PC-3 (cell line): ENCODE measurements around the gene DOK3.

Experiments
- EZH2 ChIP-seq: fragments of 300-600 bp; sonication (generic); IDR thresholded peaks from one replicate; pipeline ENCODE4 v1.6.1; 2017; ENCODE audit warnings: antibody characterized with exemption, mild to moderate bottlenecking, low read length; ENCODE audit not compliant: unreplicated experiment
- EZH2phosphoT487 ChIP-seq: fragments of 300-600 bp; sonication (generic); IDR thresholded peaks from 2 replicates; pipeline ENCODE4 v1.6.1; 2018; ENCODE audit warnings: mild to moderate bottlenecking, antibody characterized with exemption, low read length, borderline replicate concordance
- TF ChIP-seq, protein P1 (sequence below): fragments of 300-600 bp; sonication (generic); conservative IDR thresholded peaks from 2 replicates; pipeline ENCODE4 v1.5.1; 2017; ENCODE audit warnings: antibody characterized with exemption, low read depth, mild to moderate bottlenecking, low read length

DNA sequence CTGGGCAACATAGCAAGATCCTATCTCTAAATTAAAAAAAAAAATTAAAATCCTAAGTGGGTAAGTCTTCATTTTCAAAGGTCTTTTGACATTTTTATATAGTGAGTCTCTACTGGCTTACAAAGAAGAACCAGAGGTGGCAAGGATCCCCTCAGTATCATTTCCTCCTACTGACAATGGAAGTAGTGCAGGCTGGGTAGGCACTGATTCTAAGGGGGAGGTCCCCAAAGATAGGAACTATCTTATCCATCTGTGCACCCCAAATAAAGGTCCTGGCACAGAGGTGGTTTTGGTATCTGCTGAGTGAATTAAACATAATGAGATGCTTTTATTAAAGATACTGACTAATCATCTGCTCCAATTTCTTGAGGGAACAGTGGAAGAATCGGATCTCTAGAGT is 40.5 kb upstream of the DOK3 start:
- TF ChIP-seq, protein P1, sequence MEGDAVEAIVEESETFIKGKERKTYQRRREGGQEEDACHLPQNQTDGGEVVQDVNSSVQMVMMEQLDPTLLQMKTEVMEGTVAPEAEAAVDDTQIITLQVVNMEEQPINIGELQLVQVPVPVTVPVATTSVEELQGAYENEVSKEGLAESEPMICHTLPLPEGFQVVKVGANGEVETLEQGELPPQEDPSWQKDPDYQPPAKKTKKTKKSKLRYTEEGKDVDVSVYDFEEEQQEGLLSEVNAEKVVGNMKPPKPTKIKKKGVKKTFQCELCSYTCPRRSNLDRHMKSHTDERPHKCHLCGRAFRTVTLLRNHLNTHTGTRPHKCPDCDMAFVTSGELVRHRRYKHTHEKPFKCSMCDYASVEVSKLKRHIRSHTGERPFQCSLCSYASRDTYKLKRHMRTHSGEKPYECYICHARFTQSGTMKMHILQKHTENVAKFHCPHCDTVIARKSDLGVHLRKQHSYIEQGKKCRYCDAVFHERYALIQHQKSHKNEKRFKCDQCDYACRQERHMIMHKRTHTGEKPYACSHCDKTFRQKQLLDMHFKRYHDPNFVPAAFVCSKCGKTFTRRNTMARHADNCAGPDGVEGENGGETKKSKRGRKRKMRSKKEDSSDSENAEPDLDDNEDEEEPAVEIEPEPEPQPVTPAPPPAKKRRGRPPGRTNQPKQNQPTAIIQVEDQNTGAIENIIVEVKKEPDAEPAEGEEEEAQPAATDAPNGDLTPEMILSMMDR, result no peak
- TF ChIP-seq EZH2 (no peak), EZH2phosphoT487 (no peak)
